IPS-15b (cell line): ENCODE results near the gene CHMP1B.

Source experiments
- H3K27me3 ChIP-seq: one replicate; pipeline ENCODE4 v1.6.1; 2013; ENCODE audit warnings: low read length; ENCODE audit not compliant: control insufficient read depth, insufficient read depth
- H3K36me3 ChIP-seq: one replicate; pipeline ENCODE4 v1.6.1; 2013; ENCODE audit warnings: low read length; ENCODE audit not compliant: control insufficient read depth, insufficient read depth
- H3K4me1 ChIP-seq: one replicate; pipeline ENCODE4 v1.6.1; 2013; ENCODE audit warnings: mild to moderate bottlenecking, low read length; ENCODE audit not compliant: control insufficient read depth, insufficient read depth
- H3K4me3 ChIP-seq: one replicate; pipeline ENCODE4 v1.5.1; 2013; ENCODE audit warnings: low read depth, low read length
- H3K9ac ChIP-seq: one replicate; pipeline ENCODE4 v1.6.1; 2013; ENCODE audit warnings: low read depth, mild to moderate bottlenecking, low read length
- H3K9me3 ChIP-seq: one replicate; pipeline ENCODE4 v1.6.1; 2013; ENCODE audit warnings: mild to moderate bottlenecking, low read length; ENCODE audit not compliant: control insufficient read depth, insufficient read depth

Gene CHMP1B

DNA sequence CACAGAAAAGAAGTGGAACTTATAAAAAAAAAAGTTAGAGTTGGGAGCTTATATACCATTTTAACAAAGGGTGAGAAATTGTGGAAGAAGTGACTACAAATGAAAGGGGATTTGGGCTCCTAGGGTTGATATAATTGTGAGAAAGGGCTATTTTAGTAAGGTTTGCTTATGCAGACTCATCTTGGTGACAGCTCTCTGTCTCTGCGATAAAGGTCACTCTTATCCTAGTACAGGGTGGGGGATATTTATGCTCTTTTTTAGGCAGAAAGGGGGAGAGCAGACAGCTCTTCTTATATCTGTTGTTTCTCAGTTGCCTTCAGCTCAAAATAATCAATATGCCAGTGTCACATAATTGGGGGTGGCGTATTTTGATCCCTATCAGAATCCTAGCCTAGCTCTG lies 31.3 kb upstream of the CHMP1B start:
- H3K9me3 ChIP-seq = no peaks in the 10 kb centered on the region
- H3K4me3 ChIP-seq = no peak overlapping the region
- H3K9ac ChIP-seq = no peak overlapping the region
- H3K36me3 ChIP-seq = no peaks in the 10 kb centered on the region
- H3K27me3 ChIP-seq = no peaks in the 10 kb centered on the region
- no peaks in the 10 kb centered on the region for H3K4me1 ChIP-seq

DNA sequence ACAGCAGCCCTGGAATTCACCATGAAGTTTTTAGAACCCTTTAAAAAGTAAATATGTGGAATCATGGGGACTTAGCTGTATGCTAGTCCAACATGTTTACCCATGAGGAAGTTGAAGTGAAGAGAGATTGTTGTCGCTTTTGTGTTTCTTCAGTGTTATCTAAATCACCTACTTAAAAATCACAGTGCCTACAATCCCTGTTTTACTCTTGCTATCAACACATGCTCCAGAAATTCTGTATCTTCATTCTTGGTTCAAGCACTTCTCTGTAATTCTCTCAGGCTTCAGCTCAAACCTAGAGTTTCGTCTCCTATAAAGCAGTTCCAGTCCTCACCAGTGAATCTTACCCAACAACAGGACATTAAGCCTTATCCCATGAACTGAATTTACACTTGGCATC lies 30.5 kb upstream of the CHMP1B start:
- no peaks in the 10 kb centered on the region for H3K9me3 ChIP-seq
- H3K27me3 ChIP-seq = no peaks in the 10 kb centered on the region
- no peak overlapping the region for H3K4me3 ChIP-seq
- no peaks in the 10 kb centered on the region for H3K36me3 ChIP-seq
- H3K4me1 ChIP-seq = no peaks in the 10 kb centered on the region
- H3K9ac ChIP-seq = no peak overlapping the region

DNA sequence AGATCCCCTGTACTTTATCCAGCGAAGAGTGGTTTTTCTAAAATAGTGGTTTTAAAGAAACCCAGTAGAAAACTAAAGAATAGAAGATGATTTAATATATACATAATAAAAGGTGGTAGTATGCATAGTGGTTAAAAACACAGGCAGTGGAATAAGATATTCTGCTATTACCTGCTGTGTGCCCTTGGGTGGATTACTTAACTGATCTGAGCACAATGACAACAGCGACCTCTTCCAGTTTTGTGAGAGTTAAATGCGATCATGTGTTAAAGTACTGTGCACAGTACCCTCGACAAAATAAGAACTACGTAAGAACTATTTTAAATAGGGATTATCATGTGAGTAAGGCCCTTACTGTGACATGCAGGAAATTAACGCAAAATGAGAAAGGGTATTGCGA lies 30.0 kb upstream of the CHMP1B start:
- no peaks in the 10 kb centered on the region for H3K36me3 ChIP-seq
- no peaks in the 10 kb centered on the region for H3K4me1 ChIP-seq
- H3K9ac ChIP-seq = no peak overlapping the region
- no peaks in the 10 kb centered on the region for H3K9me3 ChIP-seq
- no peaks in the 10 kb centered on the region for H3K27me3 ChIP-seq
- no peak overlapping the region for H3K4me3 ChIP-seq

DNA sequence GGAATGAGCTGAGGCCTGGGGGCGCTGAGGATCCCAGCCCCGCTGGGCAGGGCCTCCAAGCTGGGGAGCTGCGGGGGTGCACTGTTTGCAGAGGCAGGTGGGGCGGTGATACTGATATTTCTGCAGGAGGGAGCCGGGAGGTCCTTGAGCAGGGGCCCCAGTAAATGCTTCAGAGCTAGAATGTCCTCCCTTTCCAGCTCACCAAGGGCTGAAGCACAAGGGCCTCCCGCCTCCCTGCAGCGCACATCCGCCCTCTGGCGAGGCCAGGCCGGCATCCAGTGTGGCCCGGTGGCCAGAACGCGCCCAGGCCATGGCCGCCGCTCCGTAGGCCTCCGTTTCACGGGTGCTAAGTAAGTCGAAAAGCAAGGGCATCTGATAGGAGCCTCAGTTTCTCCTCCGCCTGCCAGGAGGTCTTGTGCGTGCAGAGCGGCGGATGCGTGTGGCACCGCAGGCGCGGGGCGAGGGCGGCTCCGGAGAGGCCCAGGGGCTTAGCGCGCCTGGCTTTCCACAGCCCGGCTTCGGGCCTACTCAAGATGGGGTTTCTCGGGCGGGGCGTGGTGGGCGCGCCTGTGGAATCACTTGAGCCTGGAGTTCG lies 29.5 kb upstream of the CHMP1B start:
- Histone ChIP-seq H3K27me3 (no peaks in the 10 kb centered on the region), H3K4me3 (no peak overlapping the region), H3K4me1 (no peaks in the 10 kb centered on the region), H3K9ac (no peak overlapping the region), H3K36me3 (no peaks in the 10 kb centered on the region), H3K9me3 (no peaks in the 10 kb centered on the region)

DNA sequence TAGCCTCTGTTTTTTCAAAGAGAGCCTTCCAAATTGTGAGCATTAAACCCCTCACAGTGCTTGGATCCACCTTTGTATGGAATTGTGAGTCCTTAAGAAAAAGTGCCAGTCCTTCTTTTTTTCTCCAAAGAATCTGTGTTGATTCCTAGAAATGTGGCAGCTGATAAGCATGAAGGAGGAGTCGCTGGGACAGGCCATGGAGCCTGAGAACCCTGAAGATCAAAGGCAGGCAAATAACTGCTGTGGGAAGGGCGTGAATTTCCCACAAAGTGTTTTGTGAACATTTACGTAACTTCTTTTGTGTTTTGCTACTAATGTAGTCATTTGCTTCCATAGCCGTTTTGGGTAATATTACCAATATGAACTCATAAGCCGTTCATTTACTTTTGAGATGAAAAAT lies 27.7 kb upstream of the CHMP1B start:
- Histone ChIP-seq H3K36me3 (no peaks in the 10 kb centered on the region), H3K4me3 (no peak overlapping the region), H3K9ac (no peak overlapping the region), H3K4me1 (no peaks in the 10 kb centered on the region), H3K27me3 (no peaks in the 10 kb centered on the region), H3K9me3 (no peaks in the 10 kb centered on the region)

DNA sequence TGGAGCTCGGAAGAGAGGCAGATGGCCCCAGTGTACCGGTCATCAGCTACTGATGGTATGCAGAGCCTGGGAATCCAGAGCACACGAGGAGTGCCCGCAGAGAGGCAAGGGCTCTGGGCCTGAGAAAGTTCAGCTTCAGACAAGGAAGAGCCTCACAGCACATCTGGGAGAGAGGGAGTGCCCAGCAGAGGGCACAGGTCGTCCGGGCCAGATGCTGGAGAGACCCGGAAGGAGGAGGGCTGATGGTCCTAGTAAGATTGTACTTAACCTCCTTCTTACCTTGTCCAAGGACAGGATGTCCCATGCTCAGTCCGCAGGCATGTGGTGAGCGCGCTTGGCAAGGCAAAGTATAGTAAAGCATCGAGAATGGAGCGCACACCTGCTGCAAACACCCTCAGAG lies 24.4 kb upstream of the CHMP1B start:
- H3K4me3 ChIP-seq = no peak overlapping the region
- H3K9me3 ChIP-seq = no peaks in the 10 kb centered on the region
- H3K4me1 ChIP-seq = peaks cover 8% of the 10 kb centered on the region
- no peaks in the 10 kb centered on the region for H3K36me3 ChIP-seq
- H3K9ac ChIP-seq = no peak overlapping the region
- H3K27me3 ChIP-seq = no peaks in the 10 kb centered on the region

DNA sequence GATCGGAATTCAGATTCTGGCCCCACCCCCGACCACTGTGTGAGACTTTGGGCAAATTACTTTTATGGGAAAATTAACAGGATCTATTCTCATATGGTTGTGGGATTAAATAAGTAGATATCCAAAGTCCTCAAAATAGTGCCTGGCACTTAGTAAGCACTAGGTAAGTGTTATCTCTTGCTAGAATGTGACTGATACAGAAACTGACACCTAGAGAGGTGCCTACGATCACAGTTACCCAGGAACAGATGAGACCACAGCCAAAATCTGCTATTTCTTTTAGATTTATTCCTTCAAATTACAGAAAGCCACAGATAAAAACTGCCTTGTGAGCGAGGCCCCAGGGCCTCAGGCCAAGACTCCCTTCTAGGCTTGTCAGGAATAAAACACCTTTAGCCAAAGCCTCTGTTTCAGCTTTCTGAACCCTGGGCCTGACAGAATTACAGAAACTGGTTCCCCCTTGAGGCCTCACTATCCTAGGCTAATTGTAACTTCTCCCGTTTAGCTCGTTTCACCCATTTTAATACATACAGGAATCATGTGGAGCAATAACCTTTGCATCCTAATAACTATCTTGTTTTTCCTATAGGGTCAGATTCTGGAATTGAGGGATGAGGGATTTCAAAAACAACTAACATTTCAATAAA lies 22.3 kb upstream of the CHMP1B start:
- no peak overlapping the region for H3K4me3 ChIP-seq
- no peaks in the 10 kb centered on the region for H3K9me3 ChIP-seq
- H3K4me1 ChIP-seq = peaks cover 8% of the 10 kb centered on the region
- no peaks in the 10 kb centered on the region for H3K27me3 ChIP-seq
- H3K9ac ChIP-seq = no peak overlapping the region
- H3K36me3 ChIP-seq = no peaks in the 10 kb centered on the region

DNA sequence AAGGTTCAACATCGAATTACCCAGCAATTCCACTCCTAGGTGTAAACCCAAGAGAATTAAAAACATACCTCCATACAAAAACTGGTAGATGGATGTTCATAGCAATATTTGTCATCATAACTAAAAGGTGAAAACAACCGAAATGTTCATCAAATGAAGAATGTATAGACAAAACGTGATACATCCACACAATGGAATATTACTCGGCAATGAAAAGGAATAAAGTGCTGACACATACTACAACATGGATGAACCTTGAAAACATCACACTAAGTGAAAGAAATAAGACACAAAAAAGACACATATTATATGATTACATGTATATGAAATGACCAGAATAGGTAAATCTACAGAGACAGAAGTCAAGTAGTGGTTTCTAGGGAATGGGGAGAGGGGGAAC lies 20.6 kb upstream of the CHMP1B start:
- H3K4me3 ChIP-seq = no peak overlapping the region
- H3K36me3 ChIP-seq = no peaks in the 10 kb centered on the region
- H3K9me3 ChIP-seq = no peaks in the 10 kb centered on the region
- H3K9ac ChIP-seq = no peak overlapping the region
- H3K27me3 ChIP-seq = no peaks in the 10 kb centered on the region
- H3K4me1 ChIP-seq = peaks cover 8% of the 10 kb centered on the region

DNA sequence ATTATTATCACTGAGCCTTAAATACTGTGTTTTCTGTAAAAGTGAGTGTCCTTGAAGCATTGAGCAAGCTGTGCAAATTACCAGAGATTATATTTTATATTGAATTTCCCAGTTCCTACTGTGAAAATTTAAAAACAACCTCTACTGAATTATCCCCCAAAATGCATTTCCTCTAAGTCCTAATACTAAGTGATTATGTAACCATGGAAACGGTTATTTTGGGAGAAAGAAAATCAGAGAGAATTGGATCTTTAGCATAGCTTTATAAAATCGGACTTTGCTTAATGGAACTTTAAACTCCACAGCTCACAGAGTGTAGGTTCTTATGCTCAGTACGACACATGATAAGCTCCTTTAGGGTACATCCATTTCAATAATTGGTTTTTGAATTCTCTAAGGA lies 19.3 kb upstream of the CHMP1B start:
- no peaks in the 10 kb centered on the region for H3K27me3 ChIP-seq
- H3K9ac ChIP-seq = no peak overlapping the region
- no peak overlapping the region for H3K4me3 ChIP-seq
- H3K36me3 ChIP-seq = no peaks in the 10 kb centered on the region
- H3K9me3 ChIP-seq = no peaks in the 10 kb centered on the region
- H3K4me1 ChIP-seq = peaks cover 8% of the 10 kb centered on the region

DNA sequence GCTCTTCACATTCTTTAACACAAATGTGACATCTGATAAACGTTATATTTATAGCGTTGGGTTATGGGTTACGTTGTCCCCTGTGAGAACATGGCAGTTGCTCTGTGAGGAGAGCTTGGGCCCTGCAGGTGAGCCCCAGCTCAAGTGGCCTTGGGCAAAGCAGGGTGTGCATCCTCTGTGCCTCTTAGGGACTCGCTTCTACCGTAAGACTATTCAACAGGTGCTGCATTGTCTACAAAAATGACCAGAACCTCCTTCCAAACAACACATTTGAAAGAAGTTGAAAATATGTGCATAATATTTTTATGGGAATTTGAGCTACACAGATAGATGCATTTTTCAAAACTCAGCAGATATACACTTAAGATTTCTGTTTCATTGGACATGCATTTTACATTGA lies 16.4 kb upstream of the CHMP1B start:
- no peaks in the 10 kb centered on the region for H3K27me3 ChIP-seq
- H3K4me3 ChIP-seq = no peak overlapping the region
- no peaks in the 10 kb centered on the region for H3K4me1 ChIP-seq
- H3K9me3 ChIP-seq = no peaks in the 10 kb centered on the region
- no peaks in the 10 kb centered on the region for H3K36me3 ChIP-seq
- H3K9ac ChIP-seq = no peak overlapping the region

DNA sequence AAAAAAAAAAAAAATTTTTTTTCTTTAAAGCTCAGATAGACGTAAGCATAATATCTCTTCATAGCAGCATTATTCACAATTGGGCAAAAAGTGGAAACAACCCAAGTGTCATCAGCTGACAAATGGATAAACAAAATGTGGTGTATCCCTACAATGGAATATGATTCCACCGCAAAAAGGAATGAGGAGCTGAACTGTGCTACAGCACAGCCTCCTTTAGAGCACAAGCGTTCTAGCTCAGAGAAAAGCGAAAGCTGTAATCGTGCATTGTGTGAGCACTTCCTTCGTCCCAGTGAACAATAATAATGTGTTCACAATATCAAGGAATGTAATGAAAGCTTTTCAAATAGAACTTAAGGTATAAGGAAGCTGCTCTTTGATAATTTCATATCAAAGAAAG lies 11.7 kb upstream of the CHMP1B start:
- Histone ChIP-seq H3K9me3 (no peaks in the 10 kb centered on the region), H3K27me3 (no peaks in the 10 kb centered on the region), H3K4me3 (no peak overlapping the region), H3K4me1 (no peaks in the 10 kb centered on the region), H3K9ac (no peak overlapping the region), H3K36me3 (no peaks in the 10 kb centered on the region)

DNA sequence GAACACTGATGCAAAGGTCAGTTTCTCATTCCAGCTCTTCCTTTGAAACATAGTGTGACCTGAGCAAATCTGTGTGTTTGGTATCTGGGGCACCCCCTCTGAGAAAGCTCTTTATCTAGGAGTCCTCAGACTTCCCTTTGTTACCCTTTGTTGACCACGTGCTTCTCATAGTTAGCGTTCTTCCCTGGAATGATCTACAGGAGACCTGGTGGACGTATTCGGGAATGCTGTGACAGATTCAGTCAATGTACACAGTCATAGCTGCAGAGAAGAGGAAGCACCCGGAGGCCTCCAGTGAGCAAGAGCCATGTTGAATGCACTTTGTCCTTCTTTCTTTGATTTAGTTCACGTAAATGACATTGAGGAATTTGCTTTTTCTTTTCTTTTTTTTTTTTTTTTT lies 10.7 kb upstream of the CHMP1B start:
- no peaks in the 10 kb centered on the region for H3K27me3 ChIP-seq
- no peaks in the 10 kb centered on the region for H3K9me3 ChIP-seq
- H3K36me3 ChIP-seq = no peaks in the 10 kb centered on the region
- H3K4me3 ChIP-seq = no peak overlapping the region
- H3K4me1 ChIP-seq = no peaks in the 10 kb centered on the region
- no peak overlapping the region for H3K9ac ChIP-seq
